H1 (cell line): ENCODE measurements around the gene SNCAIP. TPM values are rescaled to one million over a fixed set of nuclear protein-coding genes. Genes with fewer than 3 reads are reported as not detected.

Experiments
- CTCF ChIA-PET: fragments of 300-600 bp; sonication (Branson Sonifier 250); formaldehyde crosslinking; loops from one replicate; lab custom pipeline; 2021; ENCODE audit not compliant: partially characterized antibody; lab: Charles Lee
- POLR2A ChIA-PET: fragments of 300-600 bp; sonication (Branson Sonifier 250); formaldehyde crosslinking; loops from one replicate; lab custom pipeline; 2021; ENCODE audit warnings: inconsistent platforms; ENCODE audit not compliant: partially characterized antibody; lab: Charles Lee
- DNase-seq, 2 experiments: peaks; one replicate each; pipeline versions ENCODE4 v3.0.0 to v3.0.0-alpha.2; 2010 to 2022; ENCODE audit warnings: low spot score in 2 of 2, low read depth in 1 of 2, mixed read lengths in 1 of 2
- FAIRE-seq: peaks from 2 replicates; lab custom pipeline; 2011; peaks lifted over from hg19 to GRCh38; lab: Jason Lieb, UNC
- H2AFZ ChIP-seq: 2 replicates; pipeline ENCODE4 v1.8.1; 2012; ENCODE audit warnings: low read length, inconsistent platforms
- H2AK5ac ChIP-seq: 2 replicates; pipeline ENCODE4 v1.6.1; 2013; ENCODE audit warnings: low read depth, low read length
- H2BK120ac ChIP-seq: replicated peaks from 2 replicates; pipeline ENCODE3; 2013; ENCODE audit warnings: low read depth, low read length, inconsistent platforms
- H2BK12ac ChIP-seq: 2 replicates; pipeline ENCODE4 v1.6.1; 2013; ENCODE audit warnings: low read depth, low read length
- H2BK15ac ChIP-seq: 2 replicates; pipeline ENCODE4 v1.6.1; 2013; ENCODE audit warnings: low read length
- H2BK20ac ChIP-seq: 2 replicates; pipeline ENCODE4 v1.6.1; 2013; ENCODE audit warnings: low read length
- H2BK5ac ChIP-seq: 2 replicates; pipeline ENCODE4 v1.6.1; 2013; ENCODE audit warnings: low read depth, low read length
- H3K14ac ChIP-seq: 2 replicates; pipeline ENCODE4 v1.6.1; 2013; ENCODE audit warnings: inconsistent platforms; ENCODE audit not compliant: insufficient read length
- H3K18ac ChIP-seq: 2 replicates; pipeline ENCODE4 v1.6.1; 2013; ENCODE audit warnings: low read length; ENCODE audit errors: extremely low read depth
- H3K23ac ChIP-seq: 2 replicates; pipeline ENCODE4 v1.6.1; 2013; ENCODE audit warnings: inconsistent platforms; ENCODE audit not compliant: insufficient read length
- H3K23me2 ChIP-seq: 2 replicates; pipeline ENCODE4 v1.6.1; 2013; ENCODE audit warnings: low read depth, low read length
- H3K27ac ChIP-seq: 2 replicates; pipeline ENCODE4 v1.6.1; 2011; ENCODE audit warnings: low read depth, low read length, inconsistent platforms
- H3K27me3 ChIP-seq, 4 experiments: replicated peaks in 1 of 4; 1 replicate in 1 of 4; 2 replicates in 3 of 4; pipeline versions ENCODE4 v1.6.1 to v1.8.1; 2011 to 2013; ENCODE audit warnings: low read length in 3 of 4, mild to moderate bottlenecking in 3 of 4, inconsistent platforms in 2 of 4, mixed read lengths in 2 of 4, moderate library complexity in 1 of 4; ENCODE audit not compliant: control insufficient read depth in 3 of 4, insufficient read depth in 3 of 4; ENCODE audit errors: extremely low read depth in 1 of 4
- H3K36me3 ChIP-seq, 4 experiments: 2 replicates each; pipeline versions ENCODE4 v1.6.1 to v1.8.1; 2011 to 2013; ENCODE audit warnings: mild to moderate bottlenecking in 4 of 4, low read length in 3 of 4, moderate library complexity in 2 of 4, control low read depth in 1 of 4, inconsistent platforms in 1 of 4; ENCODE audit not compliant: insufficient read depth in 4 of 4, control insufficient read depth in 2 of 4
- H3K4ac ChIP-seq: replicated peaks from 2 replicates; pipeline ENCODE3; 2013; ENCODE audit warnings: low read length, low read depth, mixed read lengths, inconsistent platforms; ENCODE audit not compliant: insufficient read length
- H3K4me1 ChIP-seq, 4 experiments: replicated peaks in 1 of 4; 1 replicate in 1 of 4; 2 replicates in 3 of 4; pipeline versions ENCODE4 v1.6.1 to v1.8.1; 2011 to 2013; ENCODE audit warnings: low read length in 3 of 4, inconsistent platforms in 2 of 4, mixed read lengths in 1 of 4; ENCODE audit not compliant: insufficient read depth in 4 of 4, control insufficient read depth in 3 of 4
- H3K4me2 ChIP-seq, 2 experiments: 2 replicates each; pipeline versions ENCODE4 v1.6.1 to v1.8.1; 2011 to 2013; ENCODE audit warnings: low read depth in 2 of 2, low read length in 2 of 2, control low read depth in 1 of 2, inconsistent platforms in 1 of 2, mild to moderate bottlenecking in 1 of 2; ENCODE audit not compliant: insufficient read depth in 1 of 2
- H3K4me3 ChIP-seq, 4 experiments: fragments of 200-600, 300-600 bp in 1 of 4; sonication (generic), shearing (Covaris generic), sonication (Bioruptor Twin) in 1 of 4; 2 replicates each; pipeline versions ENCODE4 v1.5.1 to v1.8.1; 2011 to 2016; ENCODE audit warnings: low read length in 4 of 4, low read depth in 3 of 4, control low read depth in 2 of 4, inconsistent platforms in 2 of 4, mild to moderate bottlenecking in 2 of 4, mixed read lengths in 1 of 4, moderate library complexity in 1 of 4; ENCODE audit not compliant: insufficient read depth in 2 of 4; ENCODE audit errors: extremely low read depth in 1 of 4
- H3K56ac ChIP-seq: replicated peaks from 2 replicates; pipeline ENCODE3; 2013; ENCODE audit warnings: low read depth, mild to moderate bottlenecking, mixed read lengths, low read length, inconsistent platforms; ENCODE audit not compliant: insufficient read length
- H3K79me1 ChIP-seq: 2 replicates; pipeline ENCODE4 v1.6.1; 2013; ENCODE audit warnings: low read depth, low read length, control low read depth
- H3K79me2 ChIP-seq, 2 experiments: 2 replicates each; pipeline versions ENCODE4 v1.6.1 to v1.8.1; 2012 to 2013; ENCODE audit warnings: low read length in 2 of 2, mild to moderate bottlenecking in 2 of 2, inconsistent platforms in 1 of 2; ENCODE audit not compliant: insufficient read depth in 2 of 2, control insufficient read depth in 1 of 2
- H3K9ac ChIP-seq, 4 experiments: replicated peaks in 1 of 4; 1 replicate in 1 of 4; 2 replicates in 3 of 4; pipeline versions ENCODE4 v1.6.1 to v1.8.1; 2011 to 2013; ENCODE audit warnings: low read depth in 3 of 4, low read length in 3 of 4, control low read depth in 2 of 4, mild to moderate bottlenecking in 2 of 4, moderate library complexity in 2 of 4, inconsistent platforms in 1 of 4; ENCODE audit errors: extremely low read depth in 1 of 4
- H3K9me3 ChIP-seq, 2 experiments: 2 replicates each; pipeline versions ENCODE4 v1.6.1 to v1.8.1; 2012 to 2013; ENCODE audit warnings: mild to moderate bottlenecking in 2 of 2, moderate library complexity in 2 of 2, control low read depth in 1 of 2, inconsistent platforms in 1 of 2, low read depth in 1 of 2, low read length in 1 of 2, mixed read lengths in 1 of 2; ENCODE audit not compliant: insufficient read depth in 2 of 2
- H4K20me1 ChIP-seq, 2 experiments: replicated peaks in 1 of 2; 2 replicates each; pipeline versions ENCODE3 to v1.8.1; 2011 to 2013; ENCODE audit warnings: inconsistent platforms in 2 of 2, low read length in 2 of 2, mild to moderate bottlenecking in 1 of 2; ENCODE audit not compliant: insufficient read depth in 2 of 2, control insufficient read depth in 1 of 2
- H4K5ac ChIP-seq: 2 replicates; pipeline ENCODE4 v1.6.1; 2013; ENCODE audit warnings: low read length, low read depth, mixed read lengths, inconsistent platforms; ENCODE audit not compliant: insufficient read length
- H4K8ac ChIP-seq: 2 replicates; pipeline ENCODE4 v1.8.0; 2013; ENCODE audit warnings: mild to moderate bottlenecking, moderate library complexity, low read length, inconsistent platforms; ENCODE audit not compliant: insufficient read depth; ENCODE audit errors: extremely low read depth
- H4K91ac ChIP-seq: replicated peaks from 2 replicates; pipeline ENCODE3; 2013; ENCODE audit warnings: low read length, mixed read lengths, inconsistent platforms; ENCODE audit not compliant: insufficient read length
- ASH2L ChIP-seq: fragments of 200-600, 300-600 bp; sonication (generic); IDR thresholded peaks from one replicate; pipeline ENCODE4 v1.7.1; 2017; ENCODE audit warnings: low read length
- CHD2 ChIP-seq: IDR thresholded peaks from 2 replicates; pipeline ENCODE4 v1.6.1; 2012; ENCODE audit warnings: low read length, improper control_type of control experiment
- EZH2 ChIP-seq: fragments of 200-600 bp; sonication (generic); IDR thresholded peaks from 2 replicates; pipeline ENCODE4 v1.7.1; 2012; ENCODE audit warnings: low read depth, mild to moderate bottlenecking, moderate library complexity, low read length, inconsistent platforms; ENCODE audit not compliant: severe bottlenecking
- GTF2F1 ChIP-seq: IDR thresholded peaks from 2 replicates; pipeline ENCODE4 v1.6.1; 2012; ENCODE audit warnings: low read depth, low read length, improper control_type of control experiment, borderline replicate concordance
- SP1 ChIP-seq: IDR thresholded peaks from 2 replicates; pipeline ENCODE4 v1.6.1; 2011; ENCODE audit warnings: low read depth, low read length
- WGBS, 2 experiments: shearing (Covaris generic) in 1 of 2; methylation state at CpG; one replicate each; pipeline versions ENCODE4 v1.1.6 to v1.1.7; 2013 to 2015; ENCODE audit warnings: low lambda C conversion rate in 2 of 2, mixed read lengths in 2 of 2, inconsistent platforms in 1 of 2, low coverage in 1 of 2, missing lambda C conversion rate in 1 of 2; ENCODE audit not compliant: insufficient replicate concordance in 2 of 2, insufficient coverage in 1 of 2, insufficient read length in 1 of 2; ENCODE audit errors: extremely low coverage in 1 of 2, missing lambda C conversion rate in 1 of 2; 5-methylcytosine and 5-hydroxymethylcytosine counted together
- polyA plus RNA-seq, 7 experiments: library from polyadenylated mRNA; depleted of rRNA in 3 of 7; stranded (reverse) in 5 of 7; unstranded in 2 of 7; fragments of >200 nt in 5 of 7; fragments of 200-250 nt in 2 of 7; gene quantifications; 1 replicate in 5 of 7; 2 replicates in 1 of 7; 4 replicates in 1 of 7; pipeline versions ENCODE4 v1.2.1 to v1.2.3, GENCODE V29; 2011 to 2013; ENCODE audit warnings: missing spikeins in 2 of 7, mixed read lengths in 2 of 7
- total RNA-seq: library from RNA; stranded (reverse); fragmentation: NEBNext Ultra II Directional; extraction: Animal tissue kit (Norgen Biotek cat#: 25700); gene quantifications from 2 replicates; pipeline ENCODE4 v1.2.1, GENCODE V29; 2021

SNCAIP gene
- total and polyA plus RNA-seq, 2 of the 8 experiments (the other 6 are each of a cell fraction or from before 2014, with no cell fraction given), result 3.9 to 9.0 TPM

DNA sequence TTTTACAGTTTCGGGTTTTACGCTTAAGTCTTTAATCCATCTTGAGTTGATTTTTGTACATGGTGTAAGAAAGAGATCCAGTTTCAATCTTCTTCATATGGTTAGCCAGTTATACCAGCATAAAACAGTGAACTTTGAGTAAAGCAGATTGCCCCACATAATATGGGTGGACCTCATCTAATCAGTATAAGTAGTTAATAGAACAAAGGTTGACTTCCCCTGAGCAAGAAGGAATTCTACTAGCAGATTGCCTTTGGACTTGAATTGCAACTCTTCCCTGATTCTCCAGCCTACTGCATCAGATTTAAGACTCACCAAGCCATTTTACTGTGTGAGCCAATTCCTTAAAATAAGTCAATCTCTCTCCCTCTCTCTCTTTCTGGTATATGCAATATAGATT lies 173.2 kb downstream of the SNCAIP start:
- H3K56ac ChIP-seq, result no peak overlapping the region
- no peak overlapping the region for H3K4me3 ChIP-seq
- no peak overlapping the region for H3K18ac ChIP-seq
- H3K9ac ChIP-seq, result no peak overlapping the region
- H2BK12ac ChIP-seq, result no peak overlapping the region
- H2BK5ac ChIP-seq, result no peak overlapping the region
- DNase-seq, result no peak
- no peak overlapping the region for H2BK20ac ChIP-seq
- no peak overlapping the region for H2AK5ac ChIP-seq
- WGBS, 2 experiments, result 97% methylated on average over 2 of the region's 2 CpGs; no CpG with 5 or more reads in 1 of the 2 experiments
- H3K79me2 ChIP-seq, result no peaks in the 10 kb centered on the region
- H3K4me2 ChIP-seq, result no peak overlapping the region
- H3K4me1 ChIP-seq, result no peaks in the 10 kb centered on the region
- no peak overlapping the region for H3K14ac ChIP-seq
- no peaks in the 10 kb centered on the region for H3K9me3 ChIP-seq
- H4K20me1 ChIP-seq, result no peaks in the 10 kb centered on the region
- no peak overlapping the region for H3K27ac ChIP-seq
- H3K36me3 ChIP-seq, result no peaks in the 10 kb centered on the region
- no peak overlapping the region for H3K23ac ChIP-seq
- H2BK15ac ChIP-seq, result no peak overlapping the region
- H4K91ac ChIP-seq, result no peak overlapping the region
- no peak overlapping the region for H2AFZ ChIP-seq
- no peak for TF ChIP-seq CHD2
- no peak for TF ChIP-seq EZH2
- no peak for TF ChIP-seq GTF2F1
- no peak for TF ChIP-seq SP1
- TF ChIP-seq ASH2L, result no peak
- TF ChIP-seq, all 59 proteins: peak for 0
- no peaks in the 10 kb centered on the region for H3K27me3 ChIP-seq
- H3K79me1 ChIP-seq, result no peaks in the 10 kb centered on the region
- H3K4ac ChIP-seq, result no peak overlapping the region
- no peak overlapping the region for H4K8ac ChIP-seq
- H4K5ac ChIP-seq, result no peak overlapping the region
- FAIRE-seq, result no peak
- no peaks in the 10 kb centered on the region for H3K23me2 ChIP-seq
- ChIA-PET CTCF (interaction anchor here (1.2 kb wide), 1 partner anchor 16 kb away, joined by 3 read pairs; no protein-coding TSS in a partner anchor), POLR2A (no interaction called here)
- peak overlapping the region; percentile 43 for H2BK120ac ChIP-seq
